ENCODE data around the gene LASP1. TPM values are rescaled to one million over a fixed set of nuclear protein-coding genes. Genes with fewer than 3 reads are reported as not detected.

LASP1 gene
- total RNA-seq, 1 experiment from 2014 or later: 59.3 TPM

GRCh38 chr17:38881600-38882191 is 11.8 kb downstream of the LASP1 start:
- H4K20me1 ChIP-seq (ENCODE audit: insufficient read depth, low read depth, low read length): no peaks in the 10 kb centered on the region; the same call in 1 of the 2 replicates
- H2AFZ ChIP-seq (ENCODE audit: low read length): no peak overlapping the region
- peaks cover 83% of the 10 kb centered on the region for H3K4me1 ChIP-seq (ENCODE audit: low read length)
- no peak overlapping the region for H3K4me3 ChIP-seq (ENCODE audit: low read length)
- peak overlapping the region; percentile 45 for H3K27ac ChIP-seq (ENCODE audit: low read length)
- H3K79me2 ChIP-seq (ENCODE audit: low read length): peaks cover 92% of the 10 kb centered on the region
- peak; percentile 76 for DNase-seq
- H3K4me2 ChIP-seq (ENCODE audit: low read depth, low read length, poor library complexity, severe bottlenecking): no peak overlapping the region
- H3K27me3 ChIP-seq (ENCODE audit: low read length): no peaks in the 10 kb centered on the region
- no peaks in the 10 kb centered on the region for H3K9me2 ChIP-seq (replicated peaks; ENCODE audit: insufficient read depth, low read length)
- peaks cover 24% of the 10 kb centered on the region; the same call in 1 of the 2 replicates for H3K36me3 ChIP-seq (ENCODE audit: insufficient read depth, low read length)
- H3K9me3 ChIP-seq (ENCODE audit: low read length): no peaks in the 10 kb centered on the region
- H3K9ac ChIP-seq (ENCODE audit: low read length): peak overlapping the region; percentile 11; the same call in 1 of the 2 replicates

DNA sequence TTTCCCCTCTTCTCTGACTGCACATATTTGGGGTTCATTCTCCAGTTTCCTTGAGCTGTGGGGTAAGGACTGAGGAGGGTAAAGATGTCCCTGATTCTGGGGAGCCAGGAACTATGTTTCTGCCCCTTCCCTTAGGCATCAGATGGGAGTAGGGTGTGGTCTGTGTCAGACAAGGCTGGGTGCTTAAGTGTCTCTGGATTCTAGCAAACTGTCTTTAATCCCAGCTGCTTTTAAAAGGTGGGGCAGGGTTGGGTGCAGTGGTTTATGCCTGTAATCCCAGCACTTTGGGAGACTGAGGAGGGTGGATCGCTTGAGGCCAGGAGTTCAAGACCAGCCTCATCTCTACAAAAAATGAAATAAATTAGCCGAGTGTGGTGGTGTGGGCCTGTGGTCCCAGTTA is 13.0 kb downstream of the LASP1 start:
- Histone ChIP-seq H3K9me2 (replicated peaks; ENCODE audit: insufficient read depth, low read length) (no peaks in the 10 kb centered on the region), H3K9me3 (ENCODE audit: low read length) (no peaks in the 10 kb centered on the region), H3K4me3 (ENCODE audit: low read length) (no peak overlapping the region), H3K36me3 (ENCODE audit: insufficient read depth, low read length) (peaks cover 24% of the 10 kb centered on the region; the same call in 1 of the 2 replicates), H3K79me2 (ENCODE audit: low read length) (peaks cover 93% of the 10 kb centered on the region), H4K20me1 (ENCODE audit: insufficient read depth, low read depth, low read length) (peaks cover 6% of the 10 kb centered on the region), H3K27ac (ENCODE audit: low read length) (no peak overlapping the region), H2AFZ (ENCODE audit: low read length) (no peak overlapping the region), H3K27me3 (ENCODE audit: low read length) (no peaks in the 10 kb centered on the region), H3K4me1 (ENCODE audit: low read length) (peaks cover 71% of the 10 kb centered on the region), H3K4me2 (ENCODE audit: low read depth, low read length, poor library complexity, severe bottlenecking) (no peak overlapping the region), H3K9ac (ENCODE audit: low read length) (no peak overlapping the region)
- DNase-seq: no peak

DNA sequence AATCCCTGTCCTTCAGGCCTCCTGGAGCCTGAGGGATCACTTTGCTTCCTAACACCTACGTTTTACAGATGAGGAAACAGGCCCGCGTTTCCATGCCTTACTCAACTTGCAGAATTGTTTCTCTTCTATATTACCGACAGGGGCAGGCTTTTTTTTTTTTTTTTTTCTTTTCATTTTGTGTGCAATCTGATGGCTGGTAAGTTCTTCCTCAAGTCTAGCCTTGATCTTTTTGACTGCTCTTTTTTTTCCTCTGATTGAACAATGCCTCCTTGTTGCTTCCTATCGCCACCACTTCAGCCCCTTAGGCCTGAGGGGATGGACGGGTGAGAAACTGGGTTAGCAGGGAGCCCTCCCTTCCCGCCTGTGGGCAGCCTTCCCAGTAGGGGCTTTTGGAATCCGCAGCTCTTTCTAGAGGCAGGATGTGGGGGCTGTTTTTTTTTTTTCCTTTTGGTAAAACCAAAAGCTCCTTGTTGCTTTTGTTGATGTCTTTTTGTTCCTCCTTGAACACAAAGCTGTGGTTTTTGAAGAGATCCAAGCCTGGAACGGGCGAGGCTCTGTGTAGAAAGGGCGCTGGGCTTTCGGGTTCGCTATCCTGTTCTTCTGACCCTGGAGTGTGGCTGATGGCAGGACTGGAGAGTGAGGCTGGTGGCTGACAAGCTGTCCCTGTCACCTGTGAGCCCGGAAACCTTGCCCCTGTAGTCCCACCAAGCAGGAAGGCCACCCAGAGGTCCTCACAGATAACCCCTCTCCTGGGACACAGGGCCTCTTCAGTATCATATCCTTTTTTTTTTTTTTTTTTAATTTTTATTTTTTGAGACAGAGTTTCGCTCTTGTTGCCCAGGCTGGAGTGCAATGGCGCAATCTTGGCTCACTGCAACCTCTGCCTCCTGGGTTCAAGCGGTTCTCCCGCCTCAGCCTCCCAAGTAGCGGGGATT is 14.0 kb downstream of the LASP1 start:
- no peak for DNase-seq
- Histone ChIP-seq H3K36me3 (ENCODE audit: insufficient read depth, low read length) (peaks cover 17% of the 10 kb centered on the region; the same call in 1 of the 2 replicates), H3K27me3 (ENCODE audit: low read length) (no peaks in the 10 kb centered on the region), H3K9me2 (replicated peaks; ENCODE audit: insufficient read depth, low read length) (no peaks in the 10 kb centered on the region), H2AFZ (ENCODE audit: low read length) (no peak overlapping the region), H3K9ac (ENCODE audit: low read length) (no peak overlapping the region), H3K27ac (ENCODE audit: low read length) (no peak overlapping the region), H3K4me3 (ENCODE audit: low read length) (no peak overlapping the region), H3K4me2 (ENCODE audit: low read depth, low read length, poor library complexity, severe bottlenecking) (no peak overlapping the region), H3K4me1 (ENCODE audit: low read length) (peaks cover 61% of the 10 kb centered on the region), H3K9me3 (ENCODE audit: low read length) (no peaks in the 10 kb centered on the region), H4K20me1 (ENCODE audit: insufficient read depth, low read depth, low read length) (peaks cover 10% of the 10 kb centered on the region), H3K79me2 (ENCODE audit: low read length) (peaks cover 91% of the 10 kb centered on the region)

GRCh38 chr17:38885044-38885727 is 15.3 kb downstream of the LASP1 start:
- H4K20me1 ChIP-seq (ENCODE audit: insufficient read depth, low read depth, low read length): peaks cover 15% of the 10 kb centered on the region
- H3K36me3 ChIP-seq (ENCODE audit: insufficient read depth, low read length): peaks cover 18% of the 10 kb centered on the region; the same call in 1 of the 2 replicates
- H3K4me3 ChIP-seq (ENCODE audit: low read length): no peak overlapping the region

DNA sequence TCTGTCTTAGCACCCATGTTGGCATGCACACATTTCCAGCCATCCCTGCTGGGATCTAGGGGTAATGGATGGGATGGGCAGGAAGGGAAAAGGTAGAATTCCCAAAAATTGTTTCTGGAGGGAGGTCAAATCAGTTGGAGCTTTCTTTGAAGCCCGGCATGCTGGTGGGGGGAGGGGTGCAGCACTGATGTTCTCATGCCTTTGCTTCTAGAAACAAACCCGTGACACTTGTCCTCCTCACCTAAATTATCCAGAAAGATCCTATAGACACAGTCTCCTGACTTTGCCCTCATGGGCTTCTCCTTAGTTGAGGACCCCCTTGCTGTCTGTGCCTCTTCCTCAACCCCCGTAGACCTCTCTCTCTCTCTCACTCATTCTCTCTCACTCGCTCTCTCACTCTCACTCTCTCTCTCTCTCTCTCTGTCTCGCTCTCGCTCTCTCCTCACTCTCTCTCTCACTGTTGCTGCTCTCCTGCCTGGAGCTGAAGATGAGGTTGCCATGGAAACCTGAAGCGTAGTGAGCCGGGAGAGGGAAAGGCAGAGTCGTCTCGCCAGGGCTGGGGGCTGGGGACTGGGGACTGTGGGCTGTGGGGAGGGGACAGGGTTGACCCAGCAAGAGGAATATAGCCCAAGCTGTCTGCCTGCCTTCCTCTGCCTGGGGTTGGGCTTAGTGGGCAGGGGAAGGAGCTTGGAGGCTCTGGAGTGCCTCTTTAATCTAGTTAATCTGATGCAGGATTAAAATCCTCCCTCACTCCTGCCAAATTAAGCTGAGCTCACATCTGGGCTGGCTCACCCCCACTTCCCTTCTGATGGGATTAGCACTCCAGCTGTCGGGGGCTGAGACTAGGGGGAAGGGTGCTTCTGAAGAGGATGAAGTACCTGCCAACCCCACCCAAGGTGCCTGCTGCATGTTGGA is 16.1 kb downstream of the LASP1 start:
- Histone ChIP-seq H3K36me3 (ENCODE audit: insufficient read depth, low read length) (peaks cover 13% of the 10 kb centered on the region; the same call in 1 of the 2 replicates), H3K4me1 (ENCODE audit: low read length) (peaks cover 42% of the 10 kb centered on the region), H3K9me2 (replicated peaks; ENCODE audit: insufficient read depth, low read length) (no peaks in the 10 kb centered on the region), H2AFZ (ENCODE audit: low read length) (no peak overlapping the region), H3K4me2 (ENCODE audit: low read depth, low read length, poor library complexity, severe bottlenecking) (no peak overlapping the region), H4K20me1 (ENCODE audit: insufficient read depth, low read depth, low read length) (peaks cover 15% of the 10 kb centered on the region), H3K9ac (ENCODE audit: low read length) (no peak overlapping the region), H3K79me2 (ENCODE audit: low read length) (peaks cover 75% of the 10 kb centered on the region), H3K27ac (ENCODE audit: low read length) (no peak overlapping the region), H3K4me3 (ENCODE audit: low read length) (no peak overlapping the region), H3K27me3 (ENCODE audit: low read length) (no peaks in the 10 kb centered on the region), H3K9me3 (ENCODE audit: low read length) (no peaks in the 10 kb centered on the region)
- no peak for DNase-seq

More at GRCh38 chr17:38885044-38885727, 15.3 kb downstream of the LASP1 start:
- H3K9me3 ChIP-seq (ENCODE audit: low read length): no peaks in the 10 kb centered on the region
- H3K27ac ChIP-seq (ENCODE audit: low read length): no peak overlapping the region
- no peaks in the 10 kb centered on the region for H3K9me2 ChIP-seq (replicated peaks; ENCODE audit: insufficient read depth, low read length)
- no peaks in the 10 kb centered on the region for H3K27me3 ChIP-seq (ENCODE audit: low read length)
- no peak overlapping the region for H2AFZ ChIP-seq (ENCODE audit: low read length)
- no peak overlapping the region for H3K4me2 ChIP-seq (ENCODE audit: low read depth, low read length, poor library complexity, severe bottlenecking)
- no peak for DNase-seq
- peaks cover 48% of the 10 kb centered on the region for H3K4me1 ChIP-seq (ENCODE audit: low read length)
- H3K79me2 ChIP-seq (ENCODE audit: low read length): peaks cover 83% of the 10 kb centered on the region
- no peak overlapping the region for H3K9ac ChIP-seq (ENCODE audit: low read length)

DNA sequence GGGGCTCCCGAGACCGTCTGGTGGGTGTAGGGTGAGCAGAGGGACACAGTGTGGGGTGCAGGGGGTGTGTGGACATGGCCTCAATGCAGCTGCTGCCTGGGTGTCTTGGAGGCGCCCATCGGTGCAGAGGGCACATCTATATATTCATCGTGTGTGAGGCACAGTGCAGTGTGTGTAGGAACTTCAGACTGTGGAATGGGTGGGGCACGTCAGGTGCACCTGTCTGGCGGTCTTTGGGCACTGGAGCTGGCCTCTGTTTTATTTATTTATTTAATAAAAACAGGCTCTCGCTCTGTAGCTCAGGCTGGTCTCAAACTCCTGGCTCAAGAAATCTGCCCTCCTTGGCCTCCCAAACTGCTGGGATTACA is 16.8 kb downstream of the LASP1 start:
- no peaks in the 10 kb centered on the region for H3K27me3 ChIP-seq (ENCODE audit: low read length)
- no peaks in the 10 kb centered on the region for H3K9me3 ChIP-seq (ENCODE audit: low read length)
- H3K79me2 ChIP-seq (ENCODE audit: low read length): peaks cover 69% of the 10 kb centered on the region
- H2AFZ ChIP-seq (ENCODE audit: low read length): no peak overlapping the region
- H3K4me3 ChIP-seq (ENCODE audit: low read length): no peak overlapping the region
- peaks cover 14% of the 10 kb centered on the region; the same call in 1 of the 2 replicates for H3K36me3 ChIP-seq (ENCODE audit: insufficient read depth, low read length)
- H3K4me2 ChIP-seq (ENCODE audit: low read depth, low read length, poor library complexity, severe bottlenecking): no peak overlapping the region
- H3K27ac ChIP-seq (ENCODE audit: low read length): no peak overlapping the region
- H3K9me2 ChIP-seq (replicated peaks; ENCODE audit: insufficient read depth, low read length): no peaks in the 10 kb centered on the region
- no peak overlapping the region for H3K9ac ChIP-seq (ENCODE audit: low read length)
- DNase-seq: no peak
- H4K20me1 ChIP-seq (ENCODE audit: insufficient read depth, low read depth, low read length): peaks cover 15% of the 10 kb centered on the region
- H3K4me1 ChIP-seq (ENCODE audit: low read length): peaks cover 36% of the 10 kb centered on the region

DNA sequence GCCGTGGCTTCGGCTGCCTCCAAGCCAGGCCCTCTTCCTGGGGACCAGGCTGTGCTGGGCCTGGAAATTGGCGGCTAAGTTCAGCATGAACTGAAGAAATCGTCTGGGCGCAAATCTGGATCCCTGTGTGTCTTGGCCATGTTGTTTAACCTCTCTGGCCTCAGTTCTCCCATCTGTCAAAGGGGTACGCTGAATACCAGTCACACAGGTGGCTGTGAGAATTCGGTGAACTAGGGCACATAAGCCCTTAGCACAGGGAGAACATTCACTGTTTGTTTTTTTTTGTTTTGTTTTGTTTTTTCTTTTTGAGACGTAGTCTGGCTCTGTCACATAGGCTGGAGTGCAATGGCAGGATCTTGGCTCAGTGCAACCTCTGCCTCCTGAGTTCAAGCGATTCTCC is 19.0 kb downstream of the LASP1 start:
- H3K4me1 ChIP-seq (ENCODE audit: low read length): peaks cover 26% of the 10 kb centered on the region
- no peak overlapping the region for H2AFZ ChIP-seq (ENCODE audit: low read length)
- H3K4me2 ChIP-seq (ENCODE audit: low read depth, low read length, poor library complexity, severe bottlenecking): no peak overlapping the region
- H3K27me3 ChIP-seq (ENCODE audit: low read length): no peaks in the 10 kb centered on the region
- peaks cover 14% of the 10 kb centered on the region; the same call in 1 of the 2 replicates for H3K36me3 ChIP-seq (ENCODE audit: insufficient read depth, low read length)
- no peak overlapping the region for H3K4me3 ChIP-seq (ENCODE audit: low read length)
- H3K79me2 ChIP-seq (ENCODE audit: low read length): peaks cover 48% of the 10 kb centered on the region
- H4K20me1 ChIP-seq (ENCODE audit: insufficient read depth, low read depth, low read length): peaks cover 15% of the 10 kb centered on the region
- H3K9me3 ChIP-seq (ENCODE audit: low read length): no peaks in the 10 kb centered on the region
- DNase-seq: no peak
- H3K9me2 ChIP-seq (replicated peaks; ENCODE audit: insufficient read depth, low read length): no peaks in the 10 kb centered on the region
- no peak overlapping the region for H3K9ac ChIP-seq (ENCODE audit: low read length)
- no peak overlapping the region for H3K27ac ChIP-seq (ENCODE audit: low read length)
